Erythroblast (primary cell): Measurements from ENCODE around the gene COPE.

ENCODE experiments used
- GATA1 ChIP-seq: IDR thresholded peaks from 2 replicates; pipeline ENCODE4 v1.6.1; 2011; ENCODE audit warnings: low read depth, mild to moderate bottlenecking, control low read depth, low read length, moderate library complexity
- POLR2A ChIP-seq: IDR thresholded peaks from 2 replicates; pipeline ENCODE4 v1.6.1; 2011; ENCODE audit warnings: mild to moderate bottlenecking, low read length

GRCh38 chr19:18901491-18901890, 17.7 kb downstream of the COPE start:
- no peak for TF ChIP-seq POLR2A
- no peak for TF ChIP-seq GATA1
